Fibroblast of skin of abdomen (primary cell): Measurements from ENCODE around the gene TGIF1.
"Not testable (repeated sequence)": the region's sequence is repeated elsewhere in the genome, so short reads cannot be mapped to it uniquely, and the experiment has no call there.

ENCODE experiments used
- DNase-seq: peaks from one replicate; pipeline ENCODE4 v3.0.0-alpha.2; 2013

Gene TGIF1

DNA sequence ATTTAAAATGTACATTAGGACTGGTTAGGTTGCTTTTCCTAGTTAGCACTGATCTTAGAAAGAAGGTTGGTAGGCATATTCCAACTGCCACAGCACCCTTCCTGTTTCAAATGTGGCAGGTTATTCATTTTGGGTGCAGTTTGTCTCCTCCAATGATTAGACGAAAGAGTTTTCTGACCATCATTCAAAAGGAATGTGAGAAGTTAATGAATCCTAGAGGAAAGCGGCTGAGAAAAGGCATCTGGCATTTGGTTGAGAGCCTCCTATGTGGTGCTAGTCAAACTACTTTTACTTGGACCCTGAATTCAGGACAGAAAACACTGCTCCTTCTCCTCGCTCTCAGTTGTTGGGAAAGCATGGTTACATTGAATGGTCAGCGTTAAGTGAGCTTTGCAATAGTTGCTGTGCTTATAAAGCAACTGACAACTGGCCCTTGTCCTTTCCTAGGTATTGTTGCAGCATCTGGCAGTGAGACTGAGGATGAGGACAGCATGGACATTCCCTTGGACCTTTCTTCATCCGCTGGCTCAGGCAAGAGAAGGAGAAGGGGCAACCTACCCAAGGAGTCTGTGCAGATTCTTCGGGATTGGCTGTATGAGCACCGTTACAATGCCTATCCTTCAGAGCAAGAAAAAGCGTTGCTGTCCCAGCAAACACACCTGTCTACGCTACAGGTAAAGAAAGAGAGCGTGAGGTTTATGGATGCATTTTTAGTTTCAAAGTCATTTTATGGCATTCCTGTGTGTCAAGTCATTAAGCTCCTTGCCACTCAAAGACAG is 6.1 kb downstream of the TGIF1 start:
- peak; percentile 68 for DNase-seq

DNA sequence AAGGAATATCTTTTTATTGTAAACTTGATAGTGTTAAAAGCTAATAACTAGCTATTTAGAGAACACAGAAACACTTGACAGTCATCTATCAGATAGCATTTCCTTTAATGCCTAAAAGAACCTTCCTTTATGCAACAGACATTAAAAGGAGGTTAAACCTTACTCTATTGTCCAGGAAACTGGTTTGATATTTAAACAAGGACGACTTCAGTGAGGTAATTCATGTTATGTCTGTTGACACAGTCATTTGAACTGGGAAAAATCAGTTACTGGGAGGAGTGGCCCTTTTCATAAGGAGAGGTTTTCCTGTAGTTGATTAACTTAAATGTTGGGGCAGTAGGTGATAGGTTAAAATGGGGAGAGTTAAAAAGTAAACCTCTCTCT is 6.7 kb downstream of the TGIF1 start:
- no peak for DNase-seq

DNA sequence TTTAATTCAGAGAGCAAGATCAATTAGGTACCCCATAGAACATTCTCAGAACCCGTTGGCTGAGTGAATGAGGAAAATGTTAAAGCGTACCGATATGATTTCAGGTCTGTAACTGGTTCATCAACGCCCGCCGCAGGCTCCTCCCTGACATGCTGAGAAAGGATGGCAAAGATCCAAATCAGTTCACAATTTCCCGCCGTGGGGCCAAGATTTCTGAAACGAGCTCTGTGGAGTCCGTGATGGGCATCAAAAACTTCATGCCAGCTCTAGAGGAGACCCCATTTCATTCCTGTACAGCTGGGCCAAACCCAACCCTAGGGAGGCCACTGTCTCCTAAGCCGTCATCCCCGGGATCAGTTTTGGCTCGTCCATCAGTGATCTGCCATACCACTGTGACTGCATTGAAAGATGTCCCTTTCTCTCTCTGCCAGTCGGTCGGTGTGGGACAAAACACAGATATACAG is 7.3 kb downstream of the TGIF1 start:
- no peak for DNase-seq

DNA sequence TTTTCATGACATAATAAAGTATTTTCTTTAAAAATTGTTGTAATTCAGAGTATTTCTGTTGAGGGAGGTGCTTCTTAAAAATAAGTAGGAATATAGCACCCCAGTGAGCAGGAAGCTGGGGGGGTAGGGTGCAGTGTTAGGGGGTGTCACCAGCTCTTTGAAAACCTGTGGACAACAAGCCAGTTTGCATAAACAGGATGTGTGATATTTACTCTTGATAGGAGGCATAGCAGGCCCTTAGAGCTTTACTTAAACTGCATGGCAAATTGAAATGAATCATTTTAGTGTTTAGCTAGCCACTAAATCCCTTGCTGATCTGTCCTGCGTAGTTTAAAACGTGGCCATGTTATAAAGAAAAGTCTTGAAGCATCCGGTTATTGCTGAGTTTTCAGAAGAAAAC is 8.4 kb downstream of the TGIF1 start:
- no peak for DNase-seq

DNA sequence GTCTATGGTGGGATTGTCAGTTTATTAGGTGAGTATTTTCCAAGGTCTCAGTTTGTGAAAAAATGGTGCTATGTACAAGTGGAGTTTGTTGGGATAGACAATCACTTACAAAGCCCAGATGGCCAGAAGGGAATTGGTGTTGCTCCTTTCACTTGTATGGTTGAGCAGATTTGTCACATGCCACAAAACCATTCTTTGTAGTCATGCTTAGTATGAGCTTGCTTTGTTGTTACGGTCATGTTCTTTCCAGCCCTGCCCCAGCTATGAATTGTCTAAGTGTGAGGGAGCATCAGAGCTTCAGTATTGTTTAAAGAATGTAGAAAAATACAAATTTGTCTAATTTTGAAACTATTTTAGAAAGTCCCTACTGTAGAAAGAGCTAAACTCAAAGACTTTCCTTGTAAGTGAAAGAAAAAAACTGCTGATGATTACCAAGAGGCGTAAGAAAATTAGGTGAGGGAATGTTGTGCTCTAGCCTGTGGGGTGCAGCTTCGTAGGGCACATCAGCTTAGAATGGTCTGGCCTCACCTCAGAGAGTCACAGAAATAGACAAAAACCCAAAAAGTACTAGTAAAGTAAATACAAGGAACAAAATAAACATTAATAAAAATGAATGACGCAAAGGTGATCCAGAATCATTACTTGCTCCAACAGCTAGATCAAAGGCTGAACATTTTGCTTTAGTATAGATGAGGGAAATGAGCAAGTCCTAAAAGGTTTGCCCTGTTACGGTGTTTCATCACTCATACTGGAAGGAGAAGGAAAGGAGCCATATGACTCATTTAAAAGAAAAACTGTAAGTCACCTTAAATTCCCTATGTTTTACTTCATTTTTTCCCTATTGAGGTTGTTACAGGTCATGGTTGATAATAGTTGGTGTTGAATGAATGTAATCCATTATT is 9.2 kb downstream of the TGIF1 start:
- DNase-seq = peak; percentile 53

DNA sequence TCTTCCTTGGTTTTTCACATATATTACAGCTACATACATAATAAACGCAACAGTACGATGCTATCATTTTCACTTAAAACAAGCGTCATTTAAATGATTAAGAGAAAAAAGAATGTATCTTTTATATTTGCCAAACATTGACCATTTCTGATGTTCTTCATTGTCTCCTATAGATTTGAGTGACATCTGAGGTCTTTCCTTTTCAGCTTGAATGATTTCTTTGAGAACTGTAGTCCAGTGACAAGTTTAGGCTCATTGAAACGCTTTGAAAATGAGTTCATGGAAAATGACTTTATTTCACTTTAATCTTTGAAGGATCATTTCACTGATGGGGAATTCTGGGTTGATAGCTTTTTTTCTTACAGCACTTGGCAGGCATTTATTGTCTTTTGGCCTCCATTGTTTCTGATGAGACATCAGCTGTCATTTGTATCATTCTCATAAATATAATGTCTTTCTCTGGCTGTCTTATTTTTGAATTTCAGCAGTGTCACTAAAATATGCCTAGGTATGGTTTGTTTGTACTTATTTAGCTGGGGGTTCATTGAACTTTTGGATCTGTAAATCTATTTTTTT is 10.9 kb downstream of the TGIF1 start:
- DNase-seq = no peak

DNA sequence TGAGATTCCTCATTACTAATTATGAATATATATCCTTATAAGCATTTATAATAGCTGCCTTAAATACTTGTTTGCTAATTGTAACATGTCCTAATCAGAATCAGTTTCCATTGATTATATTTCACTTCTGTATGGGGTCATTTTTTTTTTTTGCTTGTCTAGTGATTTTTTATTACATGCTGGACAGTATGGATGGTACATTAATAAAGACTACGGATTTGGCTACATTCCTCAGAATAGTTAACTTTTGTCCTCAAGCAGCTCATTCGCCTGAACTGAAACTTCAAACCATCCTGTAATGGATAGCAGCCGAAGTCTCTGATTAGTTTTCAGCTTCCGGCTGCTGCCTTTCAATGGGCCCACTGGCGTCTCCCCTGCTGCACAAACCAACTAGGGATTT is 11.7 kb downstream of the TGIF1 start:
- no peak for DNase-seq

DNA sequence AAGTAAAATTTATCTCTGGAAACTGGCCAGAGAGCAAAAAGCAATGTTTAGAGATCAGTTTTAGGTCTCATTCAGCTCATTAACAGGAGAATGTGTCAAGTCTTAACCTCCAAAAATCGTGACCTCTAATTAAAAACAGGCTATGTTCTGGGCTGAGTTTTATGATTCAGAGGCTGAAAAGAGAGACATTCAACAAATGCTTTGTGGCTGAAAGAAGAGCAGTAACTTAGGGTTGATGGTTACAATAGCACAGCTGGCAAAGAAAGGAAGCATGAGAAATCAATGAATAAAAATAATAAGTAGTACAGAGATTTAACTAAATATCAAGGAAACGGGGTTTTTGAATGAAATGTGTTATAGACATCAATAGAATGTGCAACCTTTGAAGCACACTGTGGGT is 13.1 kb downstream of the TGIF1 start:
- peak; percentile 83 for DNase-seq

DNA sequence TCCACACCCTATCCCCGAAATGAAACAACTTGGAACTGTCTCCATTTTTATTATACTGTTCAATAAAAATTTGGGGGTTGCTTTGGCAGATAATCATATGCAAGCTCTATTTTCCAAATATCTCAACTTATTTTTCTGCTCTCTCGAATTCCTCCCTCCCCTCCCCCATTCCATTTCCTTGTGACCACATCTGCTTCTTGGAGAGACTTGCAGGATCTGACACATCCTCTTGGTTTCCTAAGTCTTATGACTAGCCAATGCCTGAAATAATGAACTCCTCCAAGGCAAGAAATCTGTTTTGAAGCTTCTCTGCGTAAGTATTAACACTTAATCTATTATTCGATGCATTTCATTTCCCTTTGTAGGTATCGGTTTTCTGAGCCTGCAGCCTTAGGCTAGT is 16.1 kb downstream of the TGIF1 start:
- peak; percentile 88 for DNase-seq

DNA sequence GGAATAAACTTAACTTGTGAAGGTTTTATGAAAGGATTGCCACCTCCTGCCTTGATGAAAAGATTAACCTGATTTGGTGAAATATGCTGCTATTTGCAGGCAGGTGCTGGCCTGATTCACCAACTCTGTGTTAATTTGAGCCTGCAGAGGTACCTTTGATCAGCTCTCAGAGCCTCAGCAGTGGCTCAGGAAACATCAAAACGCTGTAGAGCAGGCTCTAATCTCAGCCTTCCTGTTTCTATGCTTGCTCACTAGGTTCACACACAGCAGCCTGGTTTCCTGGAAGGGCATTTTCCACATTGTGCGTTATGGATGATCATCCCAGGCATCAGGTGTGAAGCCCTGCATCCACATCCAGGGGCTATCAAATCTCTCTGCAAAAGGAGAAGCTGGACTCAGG is 16.9 kb downstream of the TGIF1 start:
- DNase-seq = no peak

DNA sequence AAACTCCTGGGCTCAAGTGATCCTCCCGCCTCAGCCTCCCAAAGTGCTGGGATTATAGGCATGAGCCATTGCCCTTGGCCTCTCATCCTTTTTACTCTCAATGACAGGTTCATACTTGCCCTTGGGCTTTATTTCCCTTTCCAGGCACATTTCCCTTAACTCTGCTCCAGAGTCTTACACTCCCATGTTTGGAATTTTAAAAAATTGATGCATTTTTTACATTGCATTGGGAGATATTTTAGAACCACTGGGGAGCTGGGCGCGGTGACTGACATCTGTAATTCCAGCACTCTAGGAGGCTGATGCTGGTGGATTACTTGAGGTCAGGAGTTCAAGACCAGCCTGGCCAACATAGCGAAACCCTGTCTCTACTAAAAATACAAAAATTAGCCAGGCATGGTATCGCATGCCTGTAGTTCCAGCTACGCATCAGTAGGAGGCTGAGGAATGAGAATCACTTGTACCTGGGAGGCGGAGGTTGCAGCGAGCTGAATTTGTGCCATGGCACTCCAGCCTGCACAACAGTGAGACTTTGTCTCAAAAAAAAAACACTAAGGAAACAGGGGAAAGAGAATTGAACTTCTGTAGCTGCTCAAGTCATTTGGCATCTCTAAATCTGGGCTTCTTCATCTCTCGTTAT is 18.2 kb downstream of the TGIF1 start:
- DNase-seq = no peak

DNA sequence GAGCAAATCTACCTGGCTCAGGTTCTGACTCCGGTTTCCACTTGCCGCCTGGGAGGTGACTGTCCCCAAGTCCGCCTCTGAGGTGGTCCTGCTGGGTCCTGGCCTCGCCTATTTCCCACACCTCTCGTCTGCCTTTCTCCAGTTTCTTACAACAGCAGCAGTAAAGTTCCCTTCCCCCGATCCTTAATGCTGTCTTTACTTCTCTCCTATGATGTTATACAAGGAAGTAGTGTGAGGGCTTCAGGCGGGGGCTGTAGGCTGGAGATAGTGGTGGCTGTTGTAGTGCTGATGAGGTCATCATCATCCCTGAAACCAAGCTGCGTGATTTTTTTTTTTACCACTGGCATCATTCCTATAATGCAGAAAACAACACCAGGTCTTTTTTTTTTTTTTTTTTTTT is 18.9 kb downstream of the TGIF1 start:
- DNase-seq = no peak

DNA sequence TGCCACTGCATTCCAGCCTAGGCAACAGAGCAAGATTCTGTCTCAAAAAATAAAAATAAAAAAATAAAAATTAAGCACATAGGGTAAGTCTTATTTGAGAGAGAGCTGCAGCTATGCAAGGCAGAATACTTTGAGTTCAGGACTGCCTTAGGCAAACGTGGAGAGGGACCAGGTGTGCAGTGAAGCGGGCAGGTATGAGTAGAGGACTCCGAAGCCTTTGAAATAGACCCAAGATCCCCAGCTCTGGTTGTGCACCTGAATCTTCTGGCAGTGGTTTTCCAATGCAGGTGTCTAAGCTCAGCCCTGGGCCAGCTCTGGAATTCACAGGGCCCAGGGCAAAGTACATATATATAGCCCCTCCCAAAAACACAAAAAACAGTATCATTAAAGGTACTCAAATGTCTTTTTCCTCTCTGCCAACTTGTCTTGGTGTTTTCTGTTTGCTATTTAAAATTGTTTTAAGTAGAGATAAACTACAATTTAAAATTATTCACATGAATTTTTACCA is 21.2 kb downstream of the TGIF1 start:
- no peak for DNase-seq

DNA sequence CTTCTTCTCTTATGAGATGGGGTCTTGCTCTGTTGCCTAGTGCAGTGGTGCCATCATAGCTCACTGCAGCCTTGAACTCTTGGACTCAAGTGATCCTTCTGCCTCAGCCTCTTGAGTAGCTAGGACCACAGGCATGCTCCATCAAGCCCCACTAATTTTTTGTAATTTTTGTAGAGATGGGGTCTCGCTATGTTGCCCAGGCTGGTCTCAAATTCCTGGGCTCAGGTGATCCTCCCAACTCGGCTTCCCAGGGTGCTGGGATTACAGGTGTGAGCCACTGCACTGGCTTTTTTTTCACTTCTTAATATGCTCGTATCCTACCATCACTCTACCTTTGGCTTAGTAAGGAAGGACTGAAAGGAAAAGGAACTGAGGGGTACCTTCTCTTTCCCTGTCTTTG is 22.1 kb downstream of the TGIF1 start:
- DNase-seq = not testable (repeated sequence)

DNA sequence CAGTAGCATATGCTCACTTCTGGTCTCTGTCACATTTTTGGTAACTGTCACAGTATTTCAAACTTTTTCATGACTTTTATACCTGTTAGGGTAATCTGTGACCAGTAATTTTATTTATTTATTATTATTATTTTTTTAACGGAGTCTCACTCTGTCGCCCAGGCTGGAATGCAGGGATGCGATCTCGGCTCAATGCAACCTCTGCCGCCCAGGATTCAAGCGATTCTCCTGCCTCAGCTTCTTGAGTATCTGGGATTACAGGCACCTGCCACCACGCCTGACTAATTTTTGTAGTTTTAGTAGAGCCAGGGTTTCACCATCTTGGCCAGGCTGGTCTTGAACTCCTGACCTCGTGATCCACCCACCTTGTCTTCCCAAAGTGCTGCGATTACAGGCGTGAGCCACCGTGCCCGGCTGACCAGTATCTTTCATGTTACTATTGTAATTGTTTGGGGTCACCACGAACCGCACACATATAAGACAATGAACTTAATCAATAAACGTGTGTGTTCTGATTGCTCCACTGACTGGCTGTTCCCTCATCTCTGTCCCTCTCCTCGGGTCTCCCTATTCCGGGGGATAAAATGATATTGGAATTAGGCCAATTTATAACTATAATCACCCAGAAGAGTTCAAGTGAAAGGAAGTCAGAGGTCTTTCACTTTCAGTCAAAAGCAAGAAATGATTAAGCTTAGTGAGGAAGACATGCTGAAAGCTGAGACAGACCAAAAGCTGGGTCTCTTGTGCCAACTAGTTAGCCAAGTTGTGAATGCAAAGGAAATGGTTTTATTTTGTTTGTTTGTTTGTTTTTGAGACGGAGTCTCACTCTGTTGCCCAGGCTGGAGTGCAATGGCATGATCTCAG is 22.9 kb downstream of the TGIF1 start:
- no peak for DNase-seq

DNA sequence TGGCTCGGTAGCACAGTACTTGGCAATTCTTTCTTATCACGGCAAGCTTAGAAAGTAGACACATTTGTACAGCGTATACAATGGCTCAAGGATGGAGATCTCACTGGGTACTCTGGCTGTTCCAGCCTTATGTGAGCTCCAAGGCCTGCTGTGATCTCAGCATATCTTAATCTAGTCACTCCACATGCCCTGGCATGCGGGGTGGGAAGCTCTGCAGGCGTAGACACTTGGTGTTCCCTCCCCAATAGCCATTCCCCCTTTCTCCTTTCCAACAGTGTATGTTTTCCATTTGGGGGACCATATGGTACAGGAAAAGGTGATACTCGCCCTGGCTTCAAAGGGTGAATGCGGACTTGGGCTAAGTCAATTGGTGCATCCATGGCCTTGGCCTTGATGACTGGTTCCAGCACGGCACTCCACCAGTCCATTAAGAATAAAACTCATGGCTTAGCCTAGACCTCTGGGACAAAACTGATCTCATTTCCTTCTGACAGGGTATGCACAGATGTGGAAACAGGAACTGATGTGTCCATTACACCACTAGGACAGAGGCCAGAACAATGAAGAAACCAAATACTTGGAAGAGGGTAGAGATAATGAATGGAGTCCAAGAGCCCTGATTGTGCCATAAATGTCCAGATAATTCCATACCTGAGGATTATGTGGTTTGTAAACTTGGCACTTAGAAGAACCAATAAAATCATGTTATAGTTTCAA is 28.4 kb downstream of the TGIF1 start:
- DNase-seq = no peak

DNA sequence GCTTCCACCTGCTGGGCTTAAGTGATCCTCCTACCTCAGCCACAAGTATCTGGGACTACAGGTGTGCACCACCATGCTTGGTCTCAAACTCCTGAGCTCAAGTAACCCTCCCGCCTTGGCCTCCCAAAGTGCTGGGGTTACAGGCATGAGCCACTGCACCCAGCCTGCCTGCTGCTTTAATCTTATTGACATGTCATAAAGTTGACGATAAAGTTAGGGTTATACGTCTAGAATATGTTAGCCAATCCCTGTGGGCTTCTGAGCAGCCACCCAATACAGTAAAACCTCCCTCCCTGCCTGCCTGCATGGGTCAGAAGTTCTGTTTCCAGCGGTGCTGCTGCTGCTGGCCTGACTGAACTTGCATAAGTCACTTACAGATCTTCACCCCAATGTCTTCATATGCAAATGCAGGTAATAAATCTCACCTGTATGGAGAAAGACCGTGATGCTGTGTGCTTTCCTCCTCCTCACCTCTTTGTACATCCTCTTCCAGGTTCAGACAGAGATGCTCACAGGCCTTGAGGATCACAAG is 30.1 kb downstream of the TGIF1 start:
- DNase-seq = no peak

DNA sequence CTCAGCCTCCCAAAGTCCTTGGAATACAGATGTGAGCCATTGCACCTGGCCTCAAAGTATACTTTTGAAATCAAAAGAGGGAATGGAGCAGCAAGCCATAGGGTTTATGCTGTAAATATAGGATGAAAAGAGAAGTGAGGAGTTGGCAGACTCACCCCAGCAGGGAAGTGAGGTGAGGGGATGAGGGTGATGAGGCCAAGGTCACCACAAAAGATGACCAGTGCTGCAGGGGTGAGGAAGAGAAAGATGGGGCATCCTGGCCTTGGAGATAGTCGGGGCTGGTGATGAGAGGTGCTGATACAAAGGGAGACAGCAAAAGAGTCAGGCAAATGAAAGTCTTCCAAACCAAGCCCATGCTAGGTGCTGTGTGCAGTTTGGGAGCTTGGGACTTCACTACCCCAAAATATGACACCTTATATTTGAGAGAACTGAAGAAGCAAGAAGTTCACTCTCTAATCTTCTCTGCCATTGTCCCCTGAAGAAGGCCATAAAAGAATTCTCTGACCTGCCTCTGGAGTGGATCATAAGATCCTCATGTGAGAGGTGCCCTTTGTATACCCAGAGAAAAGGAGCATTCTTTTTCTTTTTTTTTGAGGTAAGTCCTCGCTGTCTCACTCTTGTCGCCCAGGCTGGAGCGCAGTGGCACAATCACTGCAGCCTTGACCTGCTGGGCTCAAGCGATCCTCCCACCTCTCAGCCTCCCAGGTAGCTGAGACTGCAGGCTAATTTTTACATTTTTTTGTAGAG is 31.0 kb downstream of the TGIF1 start:
- no peak for DNase-seq

DNA sequence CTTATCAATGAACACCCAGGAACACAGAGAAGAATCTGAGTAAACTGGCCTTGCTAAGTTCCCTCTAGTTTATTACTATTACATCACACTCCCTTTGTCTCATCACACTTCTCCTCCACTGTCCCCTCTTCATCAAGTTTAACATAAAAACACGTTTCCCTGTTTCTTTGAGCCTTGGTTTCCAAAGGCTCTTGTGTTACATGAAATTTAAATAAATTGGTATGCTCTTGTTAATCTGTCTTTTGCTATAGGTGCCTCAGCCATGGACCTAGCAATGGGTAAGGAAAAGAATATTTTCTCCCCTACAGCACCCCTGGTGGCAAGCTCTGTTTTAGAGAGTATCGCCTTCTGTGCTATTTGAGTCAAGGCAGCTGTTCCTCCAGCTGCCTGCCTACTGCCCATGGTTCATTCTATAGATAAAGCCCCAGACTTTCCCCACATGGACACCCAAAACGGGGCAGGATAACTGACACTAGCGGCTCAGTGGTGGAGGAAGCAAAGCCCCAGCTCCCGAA is 31.8 kb downstream of the TGIF1 start:
- DNase-seq = peak; percentile 32

DNA sequence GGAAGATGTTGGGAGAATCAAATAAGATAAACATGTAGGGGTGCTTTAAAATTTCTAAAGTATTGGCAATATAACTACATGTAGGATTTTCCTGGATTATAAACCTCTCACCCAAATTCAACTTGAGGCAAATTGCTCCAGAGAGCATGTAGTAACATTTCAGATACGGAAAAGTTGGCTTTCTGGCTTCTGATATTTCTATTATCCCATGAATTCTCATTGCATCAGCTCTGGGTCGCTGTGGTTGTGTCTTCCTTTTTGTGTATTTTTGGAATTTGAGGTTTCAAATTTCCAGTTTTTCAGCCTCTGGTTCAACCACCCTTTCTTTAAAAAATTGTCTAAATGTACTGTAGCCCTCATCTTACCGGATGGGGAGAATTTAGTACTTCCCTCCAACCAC is 32.3 kb downstream of the TGIF1 start:
- no peak for DNase-seq
